GM21360 (cell line): ENCODE results near the gene SLIT3.

Experiments
- ATAC-seq: cut with Tn5 transposase; IDR thresholded peaks from one replicate; pipeline ENCODE4 v1.9.1; 2021; ENCODE audit warnings: mild to moderate bottlenecking, moderate library complexity; ENCODE audit not compliant: unreplicated experiment

The SLIT3 gene

GRCh38 chr5:169181814-169182213 is 119.1 kb downstream of the SLIT3 start:
- ATAC-seq = no peak

GRCh38 chr5:169178754-169179153 is 122.2 kb downstream of the SLIT3 start:
- no peak for ATAC-seq

GRCh38 chr5:169178274-169178673 is 122.7 kb downstream of the SLIT3 start:
- no peak for ATAC-seq

GRCh38 chr5:169176709-169177694 is 123.9 kb downstream of the SLIT3 start:
- ATAC-seq = no peak

GRCh38 chr5:169175733-169176132 is 125.2 kb downstream of the SLIT3 start:
- ATAC-seq = no peak

GRCh38 chr5:169174923-169175322 is 126.0 kb downstream of the SLIT3 start:
- ATAC-seq = no peak

- no peak for ATAC-seq
Measured at GRCh38 chr5:169173372-169173771, 127.6 kb downstream of the SLIT3 start.

- ATAC-seq = no peak
Measured at GRCh38 chr5:169171515-169171914, 129.4 kb downstream of the SLIT3 start.

- ATAC-seq = no peak
Measured at GRCh38 chr5:169169783-169170182, 131.2 kb downstream of the SLIT3 start.

GRCh38 chr5:169168280-169168679 is 132.7 kb downstream of the SLIT3 start:
- ATAC-seq = no peak

GRCh38 chr5:169166078-169166477 is 134.9 kb downstream of the SLIT3 start:
- no peak for ATAC-seq

GRCh38 chr5:169165052-169165451 is 135.9 kb downstream of the SLIT3 start:
- no peak for ATAC-seq

- no peak for ATAC-seq
Measured at GRCh38 chr5:169164481-169164925, 136.4 kb downstream of the SLIT3 start.

- ATAC-seq = no peak
Measured at GRCh38 chr5:169162407-169162806, 138.5 kb downstream of the SLIT3 start.

- no peak for ATAC-seq
Measured at GRCh38 chr5:169161022-169161680, 139.8 kb downstream of the SLIT3 start.

- no peak for ATAC-seq
Measured at GRCh38 chr5:169160405-169160901, 140.5 kb downstream of the SLIT3 start.

GRCh38 chr5:169158764-169159163 is 142.2 kb downstream of the SLIT3 start:
- no peak for ATAC-seq

- ATAC-seq = no peak
Measured at GRCh38 chr5:169157064-169157463, 143.9 kb downstream of the SLIT3 start.

- no peak for ATAC-seq
Measured at GRCh38 chr5:169154679-169155078, 146.3 kb downstream of the SLIT3 start.

- ATAC-seq = no peak
Measured at GRCh38 chr5:169153405-169153804, 147.5 kb downstream of the SLIT3 start.

GRCh38 chr5:169152946-169153345 is 148.0 kb downstream of the SLIT3 start:
- no peak for ATAC-seq

- ATAC-seq = no peak
Measured at GRCh38 chr5:169152453-169152852, 148.5 kb downstream of the SLIT3 start.
